ENCODE results near the gene RAI14.
"Not testable (repeated sequence)": the region's sequence is repeated elsewhere in the genome, so short reads cannot be mapped to it uniquely, and the experiment has no call there.

RAI14 gene

DNA sequence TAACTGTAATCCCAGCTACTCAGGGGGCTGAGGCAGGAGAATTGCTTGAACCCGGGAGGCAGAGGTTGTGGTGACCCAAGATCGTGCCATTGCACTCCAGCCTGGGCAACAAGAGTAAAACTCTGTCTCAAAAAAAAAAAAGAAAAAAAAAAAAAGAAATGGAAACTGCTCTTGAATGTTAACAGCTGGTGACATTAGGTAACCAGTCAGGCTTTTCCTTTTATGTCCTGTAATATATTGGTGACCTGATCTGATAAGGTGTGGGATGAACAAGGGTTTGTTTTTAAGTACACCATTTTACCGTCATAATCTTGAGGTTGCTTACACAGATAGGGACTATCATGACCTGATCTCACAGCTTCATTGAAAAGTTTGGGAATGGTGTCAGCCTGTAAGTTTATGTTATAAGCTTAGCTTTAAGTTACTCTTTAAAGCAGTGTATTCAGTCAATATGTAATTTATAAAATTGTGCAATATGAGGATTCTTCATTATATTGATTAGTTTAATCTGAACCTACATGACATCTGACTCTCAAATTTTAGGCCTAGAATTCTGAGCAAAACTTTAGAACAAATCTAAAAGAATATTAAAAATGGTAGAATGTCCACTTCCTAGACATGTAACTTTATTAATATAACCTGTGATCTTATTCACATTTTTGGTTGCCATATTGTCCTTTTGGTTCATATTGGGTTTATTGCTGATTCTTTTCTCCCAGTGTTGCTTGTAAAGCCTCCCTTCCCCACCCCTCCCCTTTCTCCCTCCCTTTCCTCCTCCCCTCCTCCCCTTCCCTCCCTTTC, 41.4 kb downstream of the RAI14 start:
- DNase-seq (ENCODE audit: insufficient read length, low spot score) = no peak

GRCh38 chr5:34698109-34698419, 41.9 kb downstream of the RAI14 start:
- no peak for FAIRE-seq
- no peak for DNase-seq (ENCODE audit: insufficient read length, low spot score)

More for the DNA sequence above, 41.4 kb downstream of the RAI14 start:
- no peak for FAIRE-seq

- DNase-seq (ENCODE audit: insufficient read length, low spot score) (no peak), FAIRE-seq (no peak)
Measured at GRCh38 chr5:34698754-34699153, 42.6 kb downstream of the RAI14 start.

DNA sequence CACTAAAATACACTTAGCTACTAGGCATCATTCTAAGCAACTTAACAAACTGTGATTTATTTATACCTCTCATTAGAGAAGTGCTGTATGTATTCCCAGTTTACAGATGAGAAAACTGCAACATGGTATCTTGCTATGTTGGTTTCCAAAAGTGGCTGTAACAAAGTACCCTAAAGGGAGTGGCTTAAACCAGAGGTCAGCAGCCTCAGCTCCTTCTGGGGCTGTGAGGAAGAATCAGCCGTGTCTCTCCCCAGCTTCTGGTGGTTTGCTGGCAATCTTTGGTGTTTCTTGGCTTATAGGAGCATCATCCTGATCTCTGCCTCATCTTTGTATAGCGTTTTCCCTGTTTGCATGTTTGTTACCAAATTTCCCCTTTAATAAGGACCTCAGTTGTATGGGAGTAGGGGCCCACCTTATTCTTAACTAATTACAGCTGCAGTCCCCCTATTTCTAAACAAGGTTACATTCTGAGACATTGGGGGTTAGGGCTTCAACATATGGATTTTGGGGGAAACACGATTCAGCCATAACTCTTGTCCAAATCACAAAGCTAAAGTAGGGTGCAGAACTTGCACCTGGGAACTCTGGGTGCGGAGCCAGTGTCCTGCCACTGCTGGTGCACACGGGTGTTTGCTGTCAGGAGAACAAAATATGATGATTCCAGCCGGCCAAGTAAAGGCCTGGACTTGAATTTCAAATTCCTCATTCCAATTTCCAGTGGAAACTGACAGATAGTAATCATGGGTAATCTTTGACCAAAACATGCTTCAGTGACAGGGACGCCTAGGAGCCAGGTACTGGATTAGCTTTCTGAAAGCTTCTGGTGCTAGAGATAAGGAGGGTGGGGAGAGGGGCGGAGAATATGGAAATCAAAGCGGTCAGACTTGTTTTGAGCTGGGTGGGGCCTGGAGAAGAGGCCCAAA, 43.3 kb downstream of the RAI14 start:
- no peak for DNase-seq (ENCODE audit: insufficient read length, low spot score)
- FAIRE-seq = no peak

GRCh38 chr5:34700078-34700452, 43.9 kb downstream of the RAI14 start:
- no peak for DNase-seq (ENCODE audit: insufficient read length, low spot score)
- FAIRE-seq = no peak

DNA sequence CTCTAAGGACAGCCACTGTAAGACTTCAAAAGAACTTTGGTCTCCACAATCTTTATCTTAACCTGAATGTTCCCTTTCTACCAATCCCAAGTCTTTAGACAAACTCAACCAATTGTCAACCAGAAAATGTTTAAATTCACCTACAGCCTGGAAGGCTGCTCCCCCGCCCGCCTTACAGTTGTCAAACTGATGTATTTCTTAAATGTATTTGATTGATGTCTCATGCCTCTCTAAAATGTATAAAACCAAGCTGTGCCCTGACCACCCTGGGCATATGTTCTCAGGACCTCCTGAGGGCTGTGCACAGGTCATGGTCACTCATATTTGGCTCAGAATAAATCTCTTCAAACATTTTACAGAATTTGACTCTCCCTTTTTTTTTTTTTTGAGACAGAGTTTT, 45.3 kb downstream of the RAI14 start:
- not testable (repeated sequence) for DNase-seq (ENCODE audit: insufficient read length, low spot score); FAIRE-seq

DNA sequence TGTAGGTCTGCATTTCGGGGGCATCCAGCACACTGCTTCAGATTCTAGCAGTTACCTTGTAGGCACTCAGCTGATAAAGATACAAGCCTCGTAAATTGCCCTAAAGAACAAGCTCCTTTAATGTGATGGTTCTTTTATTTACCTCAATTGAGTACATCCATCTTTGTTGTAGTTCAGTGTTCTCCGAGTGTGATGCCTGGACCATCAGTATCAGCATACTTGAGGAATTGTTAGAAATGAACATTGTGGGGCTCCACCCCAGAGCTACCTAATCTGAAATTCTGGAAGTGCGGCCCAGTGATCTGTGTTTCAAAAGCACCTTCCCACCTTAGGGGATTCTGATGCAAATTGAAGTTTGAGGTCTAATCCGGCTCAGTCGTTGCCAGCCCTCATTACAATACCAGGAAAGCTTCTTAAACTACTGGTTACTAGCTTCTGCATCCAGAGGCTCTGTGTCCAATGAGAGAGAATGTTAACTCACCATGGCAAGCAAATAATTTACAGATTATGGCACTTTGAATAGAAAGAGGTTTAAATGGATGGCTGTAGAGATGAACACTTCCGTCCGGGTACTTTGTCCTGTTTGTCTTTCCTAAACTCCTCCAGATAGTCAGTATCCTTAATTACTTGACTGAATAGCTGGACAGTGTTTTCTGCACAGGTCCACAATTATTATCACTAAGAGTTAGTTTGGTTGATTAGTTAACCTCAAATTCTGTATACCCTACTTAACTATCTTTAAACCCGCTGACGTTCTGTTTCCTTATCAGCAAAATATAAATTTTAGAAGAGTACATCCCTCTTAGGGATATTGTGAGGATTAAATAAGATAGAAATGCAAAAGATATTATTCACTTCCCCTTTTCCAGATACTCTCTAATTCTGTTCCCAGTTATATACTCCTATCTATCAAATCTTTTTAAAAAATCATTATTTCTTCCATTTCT, 47.9 kb downstream of the RAI14 start:
- no peak for DNase-seq (ENCODE audit: insufficient read length, low spot score)

DNA sequence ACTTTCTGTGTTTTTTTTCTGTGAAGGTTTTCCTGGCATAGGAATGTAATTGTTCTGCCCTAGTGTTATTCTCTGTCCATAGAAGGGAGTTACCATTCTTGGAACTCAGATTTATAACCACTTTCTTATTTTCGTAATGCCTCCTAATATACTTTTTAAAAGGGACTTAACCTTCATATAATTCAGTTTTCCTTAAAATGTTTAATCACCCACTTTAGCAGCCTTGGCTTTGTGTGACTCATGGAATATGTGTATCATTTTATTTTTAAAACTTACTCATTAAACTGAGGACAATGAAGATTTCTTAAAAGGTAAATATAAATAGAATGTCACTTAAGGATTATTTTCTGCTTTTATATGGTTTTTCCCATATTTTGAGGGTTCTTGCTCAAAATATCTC, 50.0 kb downstream of the RAI14 start:
- no peak for FAIRE-seq

More for the DNA sequence above, 47.9 kb downstream of the RAI14 start:
- FAIRE-seq = no peak

GRCh38 chr5:34707451-34708107, 51.5 kb downstream of the RAI14 start:
- no peak for DNase-seq (ENCODE audit: insufficient read length, low spot score)
- FAIRE-seq = no peak

More for the DNA sequence above, 50.0 kb downstream of the RAI14 start:
- no peak for DNase-seq (ENCODE audit: insufficient read length, low spot score)

DNA sequence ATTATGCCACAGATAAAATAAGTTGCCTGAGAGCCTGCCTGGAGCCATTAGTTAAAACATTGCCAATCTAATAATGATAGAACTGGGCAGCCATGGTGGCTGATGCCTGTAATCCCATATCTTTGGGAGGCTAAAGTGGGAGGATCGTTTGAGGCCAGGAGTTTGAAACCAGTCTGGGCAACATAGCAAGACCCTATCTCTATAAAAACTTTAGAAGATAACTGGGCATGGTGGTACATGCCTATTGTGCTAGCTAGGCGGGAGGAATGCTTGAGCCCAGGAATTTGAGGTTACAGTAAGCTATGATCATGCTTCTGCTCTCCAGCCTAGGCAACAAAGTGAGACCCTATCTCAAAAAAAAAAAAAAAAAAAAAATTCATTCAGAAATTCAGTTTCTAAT, 52.6 kb downstream of the RAI14 start:
- no peak for FAIRE-seq
- DNase-seq (ENCODE audit: insufficient read length, low spot score) = no peak

GRCh38 chr5:34709861-34710673, 53.9 kb downstream of the RAI14 start:
- no peak for DNase-seq (ENCODE audit: insufficient read length, low spot score)
- no peak for FAIRE-seq

DNA sequence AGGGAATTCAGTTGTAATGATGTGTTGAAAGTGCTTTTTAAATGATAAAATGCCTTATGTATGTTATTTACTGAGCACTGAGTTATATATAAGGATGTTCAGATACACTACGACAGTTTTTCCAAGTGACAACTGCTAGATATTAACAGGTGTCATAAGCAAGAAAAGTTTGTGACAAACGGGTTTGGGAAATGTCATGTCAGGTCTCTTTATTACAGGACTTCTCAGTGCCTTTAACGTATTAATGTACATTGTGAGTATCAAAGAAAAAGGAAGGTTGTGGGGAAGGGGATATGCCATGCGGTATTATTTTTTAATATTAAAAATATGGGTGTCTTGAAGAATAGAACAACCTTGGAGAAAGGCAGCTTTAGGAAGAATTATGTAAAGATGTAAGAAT, 56.4 kb downstream of the RAI14 start:
- FAIRE-seq (no peak), DNase-seq (ENCODE audit: insufficient read length, low spot score) (no peak)

DNA sequence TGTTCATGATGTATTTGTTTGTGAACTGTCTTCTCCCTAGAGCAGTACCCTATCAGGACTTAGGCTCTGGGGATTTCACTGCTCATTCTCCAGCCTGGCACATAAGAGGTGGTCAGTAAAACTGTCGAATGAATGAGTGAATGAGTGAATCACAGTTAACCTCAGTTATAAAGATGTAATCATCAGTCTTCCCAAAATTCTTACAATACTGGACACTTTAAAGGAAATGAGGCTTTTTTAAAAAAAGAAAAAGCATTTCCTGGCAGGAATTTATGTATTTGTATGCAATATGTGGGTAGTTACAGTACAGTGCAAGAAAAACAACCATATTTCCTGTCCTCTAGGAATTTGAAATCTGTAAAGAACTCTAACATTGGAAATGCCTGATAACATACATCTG, 59.6 kb downstream of the RAI14 start:
- DNase-seq (ENCODE audit: insufficient read length, low spot score) (no peak), FAIRE-seq (no peak)

DNA sequence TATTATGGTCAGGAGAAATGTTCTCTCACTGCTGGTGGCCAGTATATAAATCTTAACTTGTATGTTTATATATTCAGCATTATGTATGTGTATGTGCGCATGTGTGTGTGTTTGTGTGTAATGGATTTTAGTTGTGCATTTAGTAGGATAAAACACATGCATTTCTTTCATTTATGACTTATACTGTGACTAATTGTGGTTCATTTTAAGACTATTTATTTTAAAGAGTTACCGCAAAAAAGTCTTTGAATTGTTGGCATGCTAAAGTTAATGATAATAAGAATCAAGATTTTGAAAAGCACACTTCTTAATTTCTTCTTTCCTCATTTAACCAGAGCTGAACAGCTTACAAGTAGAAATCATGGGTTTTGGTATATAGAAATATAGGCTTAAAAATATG, 60.9 kb downstream of the RAI14 start:
- FAIRE-seq = no peak
- DNase-seq (ENCODE audit: insufficient read length, low spot score) = no peak

- no peak for FAIRE-seq
- no peak for DNase-seq (ENCODE audit: insufficient read length, low spot score)
Measured at GRCh38 chr5:34717426-34718327, 61.5 kb downstream of the RAI14 start.

DNA sequence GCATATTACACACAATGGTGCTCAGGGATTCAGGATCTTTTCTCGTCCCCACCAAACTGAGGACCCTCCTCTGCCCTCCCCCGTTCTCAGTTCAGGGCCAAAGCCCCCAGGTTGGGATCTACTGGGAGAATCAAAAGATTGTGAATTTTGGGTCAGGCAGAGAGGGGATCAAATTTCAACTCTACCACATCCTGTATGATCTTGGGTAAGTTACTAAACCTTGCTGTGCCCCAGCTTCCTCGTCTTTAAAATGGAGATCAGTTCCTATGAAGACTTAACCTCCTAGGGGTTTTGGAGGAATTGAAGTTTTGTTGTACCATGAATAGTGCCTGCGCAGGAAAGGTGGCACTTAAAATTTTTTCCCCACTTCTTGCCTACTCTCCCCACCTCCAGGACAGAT, 62.4 kb downstream of the RAI14 start:
- no peak for FAIRE-seq
- DNase-seq (ENCODE audit: insufficient read length, low spot score) = no peak

- DNase-seq (ENCODE audit: insufficient read length, low spot score) (no peak), FAIRE-seq (no peak)
Measured at GRCh38 chr5:34719029-34719428, 62.9 kb downstream of the RAI14 start.

- DNase-seq (ENCODE audit: insufficient read length, low spot score) = no peak
- no peak for FAIRE-seq
Measured at GRCh38 chr5:34721327-34721726, 65.2 kb downstream of the RAI14 start.
